Activated CD8-positive, alpha-beta T cell treated with anti-CD3 and anti-CD28 coated beads for 36 hours (primary cell): ENCODE results near the gene MTA1. TPM values are rescaled to one million over a fixed set of nuclear protein-coding genes. Genes with fewer than 3 reads are reported as not detected.

ENCODE experiments used
- ATAC-seq: fragments of 200-7000 bp; cut with Tn5 transposase; one replicate; pipeline ENCODE4 v1.10.0; 2021; ENCODE audit warnings: mild to moderate bottlenecking, moderate library complexity
- CTCF ChIA-PET: fragments of 350-600 bp; sonication (Branson Sonifier 250); formaldehyde crosslinking; loops from one replicate; lab custom pipeline; 2021; ENCODE audit warnings: antibody characterized with exemption; lab: Charles Lee
- POLR2A ChIA-PET: fragments of 350-600 bp; sonication (Branson Sonifier 250); formaldehyde crosslinking; loops from one replicate; lab custom pipeline; 2021; ENCODE audit warnings: antibody characterized with exemption; lab: Charles Lee
- DNase-seq: peaks from one replicate; pipeline ENCODE4 v3.0.0-alpha.2; 2020
- H3K27ac Mint-ChIP-seq: one replicate; pipeline ENCODE4 v1.8.0; 2021; ENCODE audit warnings: mild to moderate bottlenecking, mixed read lengths
- H3K27me3 Mint-ChIP-seq: one replicate; pipeline ENCODE4 v1.8.0; 2021; ENCODE audit warnings: mixed read lengths
- H3K36me3 Mint-ChIP-seq: one replicate; pipeline ENCODE4 v1.8.0; 2021; ENCODE audit warnings: low read depth, mixed read lengths
- H3K4me1 Mint-ChIP-seq: one replicate; pipeline ENCODE4 v1.8.0; 2021; ENCODE audit warnings: low read depth, mixed read lengths
- H3K4me3 Mint-ChIP-seq: one replicate; pipeline ENCODE4 v1.8.0; 2021; ENCODE audit warnings: mild to moderate bottlenecking, moderate library complexity, mixed read lengths
- H3K9me3 Mint-ChIP-seq: one replicate; pipeline ENCODE4 v1.8.0; 2021; ENCODE audit warnings: mixed read lengths
- intact Hi-C: fragments of 100-400 bp; cut with micrococcal nuclease; formaldehyde crosslinking; loops from one replicate; pipeline ENCODE4 v1.10.0; 2022
- total RNA-seq, 2 experiments: library from RNA; stranded (reverse); gene quantifications; one replicate each; pipeline ENCODE4 v1.2.3, GENCODE V29; 2021
- TF ChIP-seq, protein P1 (sequence below): fragments of 200-600 bp; IDR thresholded peaks from one replicate; pipeline ENCODE4 v1.8.0; 2022; ENCODE audit warnings: antibody characterized with exemption, mild to moderate bottlenecking

MTA1 gene
- total RNA-seq, 2 experiments from 2014 or later = 133 to 140 TPM

DNA sequence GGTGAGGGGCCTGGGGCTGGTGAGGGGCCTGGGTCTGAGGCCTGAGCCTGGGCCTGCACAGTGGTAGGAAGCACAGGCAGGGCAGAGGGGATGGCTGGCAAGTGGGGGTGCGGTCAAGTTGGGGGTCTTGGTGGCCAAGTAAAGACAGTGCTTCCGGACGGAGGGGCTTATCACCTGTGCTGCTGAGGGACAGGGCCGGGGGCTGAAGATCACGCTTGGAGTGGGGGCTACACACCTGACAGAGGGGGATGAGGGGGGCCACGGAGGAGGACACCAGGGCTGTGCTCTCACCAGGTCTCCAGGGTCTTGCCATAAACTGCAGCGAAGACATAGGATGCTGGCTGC lies 83.6 kb downstream of the MTA1 start:
- intact Hi-C loops = no loop called here
- Mint-ChIP-seq H3K9me3 (no peaks in the 10 kb centered on the region), H3K36me3 (no peaks in the 10 kb centered on the region), H3K4me1 (no peaks in the 10 kb centered on the region), H3K4me3 (no peak overlapping the region), H3K27ac (no peak overlapping the region), H3K27me3 (peaks cover 9% of the 10 kb centered on the region)
- ChIA-PET CTCF (no interaction called here), POLR2A (no interaction called here)
- ATAC-seq (no peak), DNase-seq (no peak)
- TF ChIP-seq, protein P1, sequence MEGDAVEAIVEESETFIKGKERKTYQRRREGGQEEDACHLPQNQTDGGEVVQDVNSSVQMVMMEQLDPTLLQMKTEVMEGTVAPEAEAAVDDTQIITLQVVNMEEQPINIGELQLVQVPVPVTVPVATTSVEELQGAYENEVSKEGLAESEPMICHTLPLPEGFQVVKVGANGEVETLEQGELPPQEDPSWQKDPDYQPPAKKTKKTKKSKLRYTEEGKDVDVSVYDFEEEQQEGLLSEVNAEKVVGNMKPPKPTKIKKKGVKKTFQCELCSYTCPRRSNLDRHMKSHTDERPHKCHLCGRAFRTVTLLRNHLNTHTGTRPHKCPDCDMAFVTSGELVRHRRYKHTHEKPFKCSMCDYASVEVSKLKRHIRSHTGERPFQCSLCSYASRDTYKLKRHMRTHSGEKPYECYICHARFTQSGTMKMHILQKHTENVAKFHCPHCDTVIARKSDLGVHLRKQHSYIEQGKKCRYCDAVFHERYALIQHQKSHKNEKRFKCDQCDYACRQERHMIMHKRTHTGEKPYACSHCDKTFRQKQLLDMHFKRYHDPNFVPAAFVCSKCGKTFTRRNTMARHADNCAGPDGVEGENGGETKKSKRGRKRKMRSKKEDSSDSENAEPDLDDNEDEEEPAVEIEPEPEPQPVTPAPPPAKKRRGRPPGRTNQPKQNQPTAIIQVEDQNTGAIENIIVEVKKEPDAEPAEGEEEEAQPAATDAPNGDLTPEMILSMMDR = no peak

DNA sequence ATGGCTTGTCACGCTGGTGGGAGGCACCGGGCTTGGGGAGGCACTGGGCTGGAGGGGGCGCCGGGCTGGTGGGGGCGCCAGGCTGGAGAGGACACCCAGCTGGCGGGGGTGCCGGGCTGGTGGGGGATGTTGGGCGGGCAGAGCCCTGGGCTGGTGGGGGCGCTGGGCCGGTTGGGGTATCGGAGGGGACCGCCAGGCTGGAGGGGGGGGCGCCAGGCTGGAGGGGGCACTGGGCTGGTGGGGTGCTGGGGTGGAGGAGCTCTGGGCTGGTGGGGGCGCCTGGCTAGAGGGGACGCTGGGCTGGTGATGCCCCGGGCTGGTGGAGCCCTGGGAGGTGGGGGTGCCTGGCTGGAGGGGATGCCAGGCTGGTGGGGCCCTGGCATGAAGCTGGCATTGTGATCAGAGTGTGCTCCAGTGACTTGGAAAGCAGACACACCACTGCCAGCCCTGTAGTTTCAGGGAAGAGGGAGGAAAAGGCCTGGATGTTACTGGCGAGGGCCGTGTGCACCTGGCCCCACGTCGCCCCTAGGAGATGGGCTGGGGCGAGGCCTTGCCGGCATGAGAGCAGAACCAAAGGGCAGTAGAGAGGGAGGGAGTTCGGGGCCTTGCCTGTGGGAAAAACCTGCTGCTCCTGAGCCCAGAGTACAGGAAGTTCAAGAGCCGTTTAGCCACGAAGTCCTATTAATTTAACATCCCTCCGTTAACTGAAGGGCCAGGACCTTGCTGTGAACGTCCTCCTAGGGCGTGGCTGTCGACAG lies 84.5 kb downstream of the MTA1 start:
- Mint-ChIP-seq H3K4me3 (no peak overlapping the region), H3K36me3 (no peaks in the 10 kb centered on the region), H3K27ac (no peak overlapping the region), H3K27me3 (peaks cover 14% of the 10 kb centered on the region), H3K4me1 (no peaks in the 10 kb centered on the region), H3K9me3 (no peaks in the 10 kb centered on the region)
- TF ChIP-seq, protein P1 = no peak
- ChIA-PET POLR2A (no interaction called here), CTCF (no interaction called here)
- ATAC-seq (no peak), DNase-seq (no peak)
- intact Hi-C loops = no loop called here

DNA sequence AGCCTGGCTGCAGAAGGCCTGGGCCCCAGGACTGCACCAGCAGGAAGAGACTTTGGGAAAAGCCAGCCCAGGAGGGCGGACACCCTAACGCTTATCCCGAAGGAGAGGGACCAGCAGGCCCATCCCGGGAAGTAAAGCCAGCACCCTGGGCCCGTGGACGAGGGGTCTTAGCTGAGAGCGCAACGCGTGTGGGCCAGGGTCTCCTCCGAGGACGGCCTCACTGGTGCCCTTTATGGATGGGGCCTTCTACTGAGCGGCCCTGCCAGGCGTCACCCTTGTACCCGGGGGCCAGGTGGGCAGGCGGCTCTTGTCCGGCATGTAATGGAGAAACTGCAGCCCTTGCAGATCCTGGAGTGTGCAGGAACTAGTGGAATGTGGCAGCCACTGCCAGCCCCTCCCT lies 85.5 kb downstream of the MTA1 start:
- Mint-ChIP-seq H3K9me3 (no peaks in the 10 kb centered on the region), H3K27ac (no peak overlapping the region), H3K4me1 (no peaks in the 10 kb centered on the region), H3K36me3 (no peaks in the 10 kb centered on the region), H3K4me3 (no peak overlapping the region), H3K27me3 (peaks cover 14% of the 10 kb centered on the region)
- intact Hi-C loops = no loop called here
- DNase-seq (no peak), ATAC-seq (no peak)
- TF ChIP-seq, protein P1 = no peak
- ChIA-PET POLR2A (interaction anchor here (0.6 kb wide), 1 partner anchor 10 kb away, joined by 3 read pairs; no protein-coding TSS in a partner anchor), CTCF (no interaction called here)

DNA sequence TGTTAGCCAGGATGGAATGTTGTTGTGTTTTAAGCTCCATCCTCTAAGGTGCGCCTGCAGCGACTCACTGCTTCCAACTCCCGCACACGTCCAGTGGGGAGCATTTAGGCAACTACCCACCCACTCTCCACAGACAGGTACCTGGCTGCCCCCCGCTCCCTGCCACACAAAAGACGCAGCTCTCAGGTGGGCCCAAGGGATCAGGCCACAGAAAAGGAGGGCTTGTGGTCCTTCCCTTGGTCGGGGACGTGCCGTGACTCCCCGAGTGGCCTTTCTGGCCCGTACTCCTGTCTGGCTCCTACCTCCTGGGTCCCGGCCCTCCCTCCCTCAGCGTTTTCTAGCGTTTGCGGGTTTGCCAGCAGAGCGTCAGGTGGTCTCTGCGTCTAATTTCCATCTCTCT lies 87.6 kb downstream of the MTA1 start:
- Mint-ChIP-seq H3K4me3 (no peak overlapping the region), H3K27me3 (peaks cover 22% of the 10 kb centered on the region), H3K36me3 (no peaks in the 10 kb centered on the region), H3K4me1 (no peaks in the 10 kb centered on the region), H3K9me3 (no peaks in the 10 kb centered on the region), H3K27ac (no peak overlapping the region)
- CTCF ChIA-PET = interaction anchor here (1.1 kb wide), 1 partner anchor 27 kb away, joined by 4 read pairs; no protein-coding TSS in a partner anchor
- ATAC-seq (no peak), DNase-seq (no peak)
- TF ChIP-seq, protein P1 = no peak
- intact Hi-C loops = no loop called here
- POLR2A ChIA-PET = interaction anchor here (0.6 to 1.4 kb wide), 2 partner anchors 10 kb away, joined by 3 to 5 read pairs; no protein-coding TSS in a partner anchor

DNA sequence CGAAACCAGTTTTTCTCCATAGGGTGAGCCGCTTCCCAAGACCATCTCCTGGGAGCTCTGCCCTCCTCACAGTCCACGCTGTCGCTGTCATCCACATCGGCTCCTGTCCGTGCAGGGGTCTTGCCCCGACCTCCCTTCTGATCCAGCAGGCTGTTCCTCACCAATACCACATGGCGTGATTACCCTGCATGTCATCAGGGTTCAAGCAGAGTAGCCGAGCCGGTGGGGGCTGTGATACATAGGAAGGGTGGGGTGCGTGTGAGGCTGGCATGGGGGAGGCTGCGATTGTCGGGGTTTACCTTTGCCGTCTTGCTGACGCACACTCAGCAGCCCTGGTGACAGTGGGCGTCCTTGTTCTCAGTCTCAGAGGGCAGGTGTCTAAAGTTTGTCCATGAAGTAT lies 88.4 kb downstream of the MTA1 start:
- DNase-seq (no peak), ATAC-seq (no peak)
- Mint-ChIP-seq H3K36me3 (no peaks in the 10 kb centered on the region), H3K27me3 (peaks cover 20% of the 10 kb centered on the region), H3K27ac (no peak overlapping the region), H3K9me3 (no peaks in the 10 kb centered on the region), H3K4me1 (no peaks in the 10 kb centered on the region), H3K4me3 (no peak overlapping the region)
- TF ChIP-seq, protein P1 = no peak
- POLR2A ChIA-PET = interaction anchor here (1.4 kb wide), 1 partner anchor 10 kb away, joined by 5 read pairs; no protein-coding TSS in a partner anchor
- CTCF ChIA-PET = interaction anchor here (1.1 kb wide), 1 partner anchor 27 kb away, joined by 4 read pairs; no protein-coding TSS in a partner anchor
- intact Hi-C loops = no loop called here
